Activated gamma-delta T cell treated with anti-CD3 and anti-CD28 coated beads, Interleukin-2, amount 50 U/mL, for 16 hours (primary cell): ENCODE data around the gene SKIC8.

Source experiments
- DNase-seq: peaks from one replicate; pipeline ENCODE4 v3.0.0-alpha.2; 2020; ENCODE audit warnings: low read depth

SKIC8 gene

DNA sequence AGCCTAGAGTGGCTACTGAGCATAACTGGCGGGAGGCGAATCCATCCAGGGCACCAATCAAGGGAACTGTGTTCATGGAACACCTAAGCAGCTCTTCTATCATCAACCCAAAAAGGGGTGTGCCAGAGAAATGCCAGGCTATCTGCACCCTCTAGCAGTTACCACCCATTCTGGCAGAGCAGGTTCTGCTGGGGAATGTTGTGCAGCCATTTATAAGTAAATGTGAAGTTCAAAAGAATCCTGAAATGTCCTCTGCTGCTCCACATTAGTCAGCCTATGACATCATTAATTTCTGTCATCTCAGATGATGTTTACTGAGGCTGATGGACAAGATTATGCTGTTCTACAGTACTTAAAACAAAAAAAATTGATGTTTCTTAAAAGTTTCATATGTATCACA lies 7.7 kb downstream of the SKIC8 start:
- DNase-seq, result no peak

DNA sequence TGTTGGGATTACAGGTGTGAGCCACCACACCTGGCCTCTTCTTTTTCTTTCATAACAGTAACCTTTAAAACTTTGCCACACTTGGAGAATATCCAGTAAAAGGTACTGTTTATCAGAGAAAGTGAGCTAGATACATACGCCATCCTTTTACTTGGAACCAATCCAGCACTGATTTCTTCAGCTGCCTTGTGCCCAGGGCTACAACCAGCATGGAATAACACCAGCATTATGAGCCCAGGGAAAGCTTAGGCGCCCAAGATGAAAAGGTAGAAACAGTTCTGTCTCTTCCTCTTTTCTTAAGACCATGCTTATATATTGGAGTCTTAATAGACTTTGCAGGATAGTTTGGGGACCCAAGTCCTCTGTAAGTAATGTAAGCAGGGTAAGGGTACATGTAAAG lies 8.4 kb downstream of the SKIC8 start:
- no peak for DNase-seq

GRCh38 chr15:78290222-78290621 lies 9.2 kb downstream of the SKIC8 start:
- DNase-seq, result no peak

- DNase-seq, result no peak
Measured at GRCh38 chr15:78284758-78285157, 14.7 kb downstream of the SKIC8 start.

DNA sequence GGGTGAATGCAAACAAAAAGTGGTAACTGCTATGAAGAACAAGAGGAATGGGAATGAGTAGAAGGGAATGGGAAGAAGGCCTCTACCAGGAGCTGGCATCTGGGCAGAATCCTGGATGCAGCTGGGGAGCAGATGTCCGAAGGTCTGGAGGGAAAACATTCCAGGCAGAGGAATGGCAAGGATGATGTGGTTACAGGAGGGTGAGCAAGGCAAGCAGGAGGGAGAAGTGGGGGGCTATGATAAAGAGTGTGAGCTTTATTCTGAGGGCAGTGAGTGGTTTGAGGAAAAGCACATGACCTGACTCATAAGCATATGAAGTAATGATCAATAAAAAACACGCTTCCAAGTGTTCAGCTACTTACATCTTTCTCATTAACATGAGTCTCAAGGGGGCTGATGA lies 17.1 kb downstream of the SKIC8 start:
- no peak for DNase-seq

GRCh38 chr15:78280319-78281072 lies 18.9 kb downstream of the SKIC8 start:
- DNase-seq, result no peak

DNA sequence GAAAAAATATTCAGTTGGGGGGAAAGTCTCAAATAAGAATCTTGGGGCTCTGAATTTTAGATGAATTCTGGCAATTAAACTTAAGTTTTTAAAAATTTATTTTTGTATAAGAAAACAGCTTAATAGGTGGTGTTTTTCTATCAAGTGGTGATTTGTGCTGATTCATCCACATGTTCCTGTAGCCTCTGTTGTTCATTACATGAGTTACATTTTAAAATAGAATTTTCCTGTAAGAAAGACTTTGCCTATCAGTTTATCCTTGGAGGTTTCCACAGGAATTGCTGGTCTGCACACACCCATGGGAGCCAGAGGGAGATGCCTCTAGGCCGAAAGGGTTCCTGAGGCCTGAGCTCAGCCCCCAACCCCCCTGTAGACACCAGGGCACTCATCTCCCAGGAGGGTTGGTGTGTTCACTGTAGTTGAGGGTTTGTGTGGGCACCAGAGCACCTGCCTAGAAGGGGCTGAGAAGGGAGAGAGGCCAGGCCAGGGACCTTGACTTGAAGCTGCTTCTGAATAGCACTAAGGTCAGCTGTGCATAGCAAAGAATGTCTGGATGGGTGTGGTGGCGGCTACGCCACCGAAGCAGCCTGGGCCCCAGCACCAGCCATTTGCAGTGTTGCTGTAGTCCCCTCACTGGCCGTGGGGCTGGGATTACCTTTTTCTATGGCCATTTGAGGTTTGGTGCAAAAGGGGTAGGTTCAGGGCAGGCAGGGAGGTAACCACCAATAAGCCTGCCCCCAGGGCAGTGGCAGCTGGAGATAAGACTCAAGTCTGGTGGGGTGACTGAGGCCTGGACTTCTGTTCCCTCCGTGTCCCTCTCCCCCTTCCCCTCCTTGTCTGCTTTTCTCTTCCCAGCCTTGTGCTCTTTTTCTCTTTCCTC lies 23.1 kb downstream of the SKIC8 start:
- no peak for DNase-seq

- no peak for DNase-seq
Measured at GRCh38 chr15:78274994-78275393, 24.4 kb downstream of the SKIC8 start.

- DNase-seq, result no peak
Measured at GRCh38 chr15:78272776-78273175, 26.6 kb downstream of the SKIC8 start.

- no peak for DNase-seq
Measured at GRCh38 chr15:78272316-78272715, 27.1 kb downstream of the SKIC8 start.

- DNase-seq, result no peak
Measured at GRCh38 chr15:78266806-78267205, 32.6 kb downstream of the SKIC8 start.

- DNase-seq, result no peak
Measured at GRCh38 chr15:78266229-78266628, 33.2 kb downstream of the SKIC8 start.

DNA sequence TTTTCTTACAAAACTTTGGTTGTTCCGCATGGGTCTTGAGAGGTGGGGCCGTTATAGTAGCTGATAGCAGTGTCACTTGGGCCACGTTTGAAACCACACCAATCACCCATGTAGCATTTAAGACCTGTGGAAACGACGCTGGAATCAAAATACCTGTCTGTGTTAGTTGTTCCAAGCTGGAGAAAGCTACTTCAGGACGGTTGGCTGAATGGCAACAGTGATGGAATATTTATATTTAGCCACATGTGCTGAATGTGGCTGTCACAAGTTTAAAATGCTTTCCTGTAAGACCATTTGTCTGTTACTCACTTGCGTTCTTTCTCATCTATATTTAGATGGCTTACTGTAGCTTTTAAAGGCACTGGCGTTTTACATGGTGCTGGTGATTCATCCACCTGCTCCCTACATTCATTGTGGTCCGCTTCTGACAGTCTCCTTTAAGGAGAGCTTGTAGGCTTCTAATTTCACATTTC lies 33.6 kb downstream of the SKIC8 start:
- no peak for DNase-seq

- DNase-seq, result no peak
Measured at GRCh38 chr15:78265137-78265460, 34.3 kb downstream of the SKIC8 start.

DNA sequence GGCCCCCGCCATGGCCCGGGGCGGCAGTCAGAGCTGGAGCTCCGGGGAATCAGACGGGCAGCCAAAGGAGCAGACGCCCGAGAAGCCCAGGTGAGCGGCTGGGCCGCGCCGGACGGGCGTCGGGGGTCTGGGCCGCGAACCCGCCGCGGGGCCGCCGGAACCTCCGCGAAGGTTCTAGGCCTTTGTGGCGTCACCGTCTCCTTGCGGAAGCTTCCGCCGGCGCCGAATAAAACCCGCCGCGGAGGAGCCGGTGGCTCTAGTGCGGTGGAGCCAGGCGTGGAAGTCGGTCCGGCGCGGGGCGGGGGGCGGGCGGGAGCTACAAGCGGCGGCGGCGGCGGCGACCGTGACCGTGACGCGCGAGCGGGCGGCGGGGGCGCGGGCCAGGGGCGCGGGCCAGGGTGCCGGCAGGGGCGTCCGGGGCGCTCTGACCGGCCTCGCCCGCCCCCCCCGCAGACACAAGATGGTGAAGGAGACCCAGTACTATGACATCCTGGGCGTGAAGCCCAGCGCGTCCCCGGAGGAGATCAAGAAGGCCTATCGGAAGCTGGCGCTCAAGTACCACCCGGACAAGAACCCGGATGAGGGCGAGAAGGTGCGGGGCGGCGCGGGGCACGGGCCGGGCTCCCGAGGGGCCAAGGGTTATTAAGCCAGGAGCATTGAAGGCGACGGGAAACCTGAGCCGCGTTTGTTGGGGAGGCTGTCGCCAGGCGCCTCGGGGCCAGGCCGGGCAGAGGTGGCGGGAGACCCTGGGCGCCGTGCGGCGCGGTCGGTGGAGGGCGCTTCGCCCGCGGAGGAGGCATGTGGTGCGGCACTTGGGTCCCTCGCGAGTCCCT lies 34.9 kb downstream of the SKIC8 start, which contains the start of gene DNAJA4:
Gene DNAJA4 (plus strand): TSS at position 259 of the 833 bp plus-strand sequence. CDS start 202 bp downstream, at position 461.
- DNase-seq, result peak; percentile 45

- no peak for DNase-seq
Measured at GRCh38 chr15:78263907-78264303, 35.5 kb downstream of the SKIC8 start.

GRCh38 chr15:78263351-78263781 lies 36.0 kb downstream of the SKIC8 start:
- no peak for DNase-seq

DNA sequence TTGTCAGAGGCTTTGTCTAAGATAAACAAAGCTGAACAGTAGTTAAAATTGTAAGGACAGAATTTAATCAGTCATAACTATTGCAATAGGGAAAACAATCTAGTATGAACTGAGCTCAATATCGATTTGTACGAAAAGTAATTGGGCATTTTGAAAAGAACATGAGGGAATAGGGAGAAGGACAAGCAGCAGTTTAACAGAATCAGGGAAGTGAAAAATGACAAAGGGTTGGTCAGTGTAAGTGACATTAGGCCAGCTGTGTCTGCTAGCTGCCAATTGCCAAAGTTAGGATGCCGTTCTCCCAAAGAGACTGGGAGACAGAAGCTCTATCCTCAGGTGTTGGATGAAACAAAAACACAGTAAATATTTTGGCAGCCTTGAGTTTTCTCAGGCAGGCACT lies 38.3 kb downstream of the SKIC8 start:
- DNase-seq, result no peak

DNA sequence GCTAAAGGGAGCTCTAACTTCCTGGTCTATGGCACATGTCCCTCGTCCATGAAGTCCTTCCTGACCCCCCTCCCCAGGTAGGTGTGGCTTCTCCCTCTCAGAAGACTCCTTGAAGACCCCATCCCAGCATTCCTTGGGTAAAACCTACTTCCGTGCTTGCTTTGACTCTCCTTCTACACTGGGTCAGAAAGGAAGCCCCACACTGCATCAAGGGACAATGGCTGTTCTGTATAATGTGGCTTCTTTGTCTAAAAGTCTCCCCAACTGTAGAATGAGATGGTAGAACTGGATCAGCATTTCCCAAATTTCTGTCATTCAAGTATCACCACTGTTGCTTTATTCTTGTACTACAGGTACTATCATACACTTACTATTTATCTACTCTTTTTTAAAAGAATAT lies 38.9 kb downstream of the SKIC8 start:
- DNase-seq, result no peak

- DNase-seq, result no peak
Measured at GRCh38 chr15:78259232-78259631, 40.2 kb downstream of the SKIC8 start.

DNA sequence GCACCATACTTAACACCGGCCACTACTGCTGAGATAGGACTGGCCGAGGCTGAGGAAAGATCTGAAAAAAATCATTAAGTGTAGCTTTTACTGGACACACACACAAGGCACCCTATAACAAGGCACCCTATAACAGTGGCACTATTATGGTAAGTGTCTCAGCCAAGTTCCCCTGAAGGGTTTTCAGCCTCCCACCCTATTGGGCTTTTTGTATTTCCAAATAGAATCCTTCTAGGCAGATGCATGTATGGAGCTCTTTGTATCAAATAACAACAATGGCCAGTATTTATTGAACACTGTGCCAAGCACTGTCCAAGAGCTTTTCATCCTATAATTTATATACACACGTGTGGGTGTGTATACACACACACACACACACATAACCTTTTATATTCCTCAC lies 41.7 kb downstream of the SKIC8 start:
- no peak for DNase-seq

GRCh38 chr15:78256044-78256437 lies 43.4 kb downstream of the SKIC8 start:
- DNase-seq, result no peak
